GM08714 (cell line): Measurements from ENCODE around the gene RAET1G.
"Not testable (repeated sequence)": the region's sequence is repeated elsewhere in the genome, so short reads cannot be mapped to it uniquely, and the experiment has no call there.

Source experiments
- H3K4me3 ChIP-seq: fragments of 200-500 bp; sonication (Bioruptor generic); 2 replicates; pipeline ENCODE4 v1.5.1; 2014; ENCODE audit warnings: mild to moderate bottlenecking, low read length, inconsistent platforms
- ZNF274 ChIP-seq: IDR thresholded peaks from 2 replicates; pipeline ENCODE4 v1.6.1; 2012; ENCODE audit warnings: mild to moderate bottlenecking, low read depth, low read length

The RAET1G gene

DNA sequence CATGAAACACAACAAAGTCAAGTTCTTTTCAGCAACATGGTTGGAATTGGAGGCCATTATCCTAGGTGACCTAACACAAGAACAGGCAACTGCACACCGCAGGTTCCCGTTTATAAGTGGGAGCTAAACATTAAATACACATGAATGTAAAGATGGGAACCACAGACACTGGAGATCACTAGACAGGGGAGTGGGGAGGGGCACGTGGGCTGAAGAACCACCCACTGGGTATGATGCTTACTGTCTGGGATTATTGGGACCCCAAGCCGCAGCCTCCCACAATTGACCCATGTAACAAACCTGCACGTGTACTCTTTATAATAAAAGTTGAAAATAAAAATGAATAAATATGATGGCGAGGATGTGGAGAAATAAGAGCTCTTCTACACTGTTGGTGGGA, 8.6 kb upstream of the RAET1G start:
- H3K4me3 ChIP-seq: no peak overlapping the region
- no peak for TF ChIP-seq ZNF274

- no peak overlapping the region for H3K4me3 ChIP-seq
- TF ChIP-seq ZNF274: no peak
Measured at GRCh38 chr6:149929422-149929821, 6.5 kb upstream of the RAET1G start.

- H3K4me3 ChIP-seq: not testable (repeated sequence)
Measured at GRCh38 chr6:149927025-149927424, 4.1 kb upstream of the RAET1G start.

DNA sequence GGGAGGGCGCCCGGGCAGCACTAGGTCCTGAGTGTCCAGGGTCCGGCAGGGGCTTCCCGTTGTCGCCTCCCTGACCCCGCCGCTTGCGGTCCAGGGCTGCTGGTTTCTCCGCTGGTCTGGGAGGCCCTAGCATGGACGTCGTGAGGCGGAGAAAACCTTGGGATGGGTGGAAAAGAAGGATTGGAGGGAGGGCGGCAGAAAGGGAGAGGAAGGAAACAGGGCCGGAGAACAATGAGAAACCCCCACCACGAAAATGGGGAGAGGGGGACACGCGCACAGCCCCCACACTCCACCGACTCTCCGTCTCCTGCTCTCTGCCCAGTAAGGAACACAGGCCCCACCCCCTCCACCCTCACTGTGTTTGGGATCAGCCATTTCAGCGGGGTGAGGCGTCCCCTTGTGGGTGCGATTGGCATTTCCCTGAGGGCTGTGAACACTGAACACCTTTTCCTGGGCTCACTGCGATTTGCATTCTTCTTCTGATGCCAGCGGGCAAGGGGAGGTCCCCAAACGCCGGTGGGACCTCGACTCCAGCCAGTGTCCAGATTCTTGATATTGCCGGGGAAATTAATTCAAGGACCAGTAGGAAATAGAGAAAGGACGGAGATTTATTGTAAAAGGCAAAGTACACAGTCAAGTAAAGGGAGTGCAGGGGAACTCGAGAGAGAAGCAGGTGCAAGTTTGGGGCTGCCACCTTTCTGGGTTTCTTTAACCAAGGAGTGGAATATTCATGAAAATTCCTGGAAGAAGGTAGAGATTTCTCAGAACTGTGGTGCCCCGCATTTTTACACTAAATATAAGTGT, 3.3 kb upstream of the RAET1G start:
- TF ChIP-seq ZNF274: no peak
- H3K4me3 ChIP-seq: no peak overlapping the region

GRCh38 chr6:149925253-149925973, 2.5 kb upstream of the RAET1G start:
- TF ChIP-seq ZNF274: no peak
- no peak overlapping the region for H3K4me3 ChIP-seq

- H3K4me3 ChIP-seq: no peak overlapping the region
- TF ChIP-seq ZNF274: no peak
Measured at GRCh38 chr6:149924933-149925252, 2.0 kb upstream of the RAET1G start.

- TF ChIP-seq ZNF274: no peak
- no peak overlapping the region for H3K4me3 ChIP-seq
Measured at GRCh38 chr6:149924206-149924932, 1.4 kb upstream of the RAET1G start.

- H3K4me3 ChIP-seq: no peak overlapping the region; the same call in 1 of the 2 replicates
- TF ChIP-seq ZNF274: no peak
Measured at GRCh38 chr6:149923327-149923986, 536 bp upstream of the RAET1G start.

- not testable (repeated sequence) for H3K4me3 ChIP-seq
Measured at GRCh38 chr6:149922091-149922490, 830 bp downstream of the RAET1G start.

GRCh38 chr6:149921361-149921760, 1.6 kb downstream of the RAET1G start:
- TF ChIP-seq ZNF274: no peak
- H3K4me3 ChIP-seq: no peak overlapping the region

DNA sequence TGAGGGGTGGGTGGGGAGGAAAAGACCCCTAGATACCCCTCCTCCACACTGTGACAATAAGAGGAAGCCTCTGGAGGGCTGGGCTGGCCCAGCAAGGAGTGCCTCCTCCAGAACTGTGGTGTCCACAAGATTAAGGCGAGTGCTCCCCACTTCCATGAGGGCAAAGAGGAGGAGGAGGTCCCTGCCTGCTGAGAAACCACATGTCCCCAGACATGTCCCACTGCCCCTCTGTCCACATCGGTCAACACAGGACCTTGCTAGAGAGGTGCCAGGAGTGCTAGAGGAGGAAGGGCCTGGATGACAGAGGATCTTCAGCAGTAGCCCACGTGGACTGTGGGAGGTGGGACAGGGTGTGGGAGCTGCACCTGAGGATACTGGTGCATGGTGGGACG, 3.1 kb downstream of the RAET1G start:
- H3K4me3 ChIP-seq: no peak overlapping the region
- no peak for TF ChIP-seq ZNF274

DNA sequence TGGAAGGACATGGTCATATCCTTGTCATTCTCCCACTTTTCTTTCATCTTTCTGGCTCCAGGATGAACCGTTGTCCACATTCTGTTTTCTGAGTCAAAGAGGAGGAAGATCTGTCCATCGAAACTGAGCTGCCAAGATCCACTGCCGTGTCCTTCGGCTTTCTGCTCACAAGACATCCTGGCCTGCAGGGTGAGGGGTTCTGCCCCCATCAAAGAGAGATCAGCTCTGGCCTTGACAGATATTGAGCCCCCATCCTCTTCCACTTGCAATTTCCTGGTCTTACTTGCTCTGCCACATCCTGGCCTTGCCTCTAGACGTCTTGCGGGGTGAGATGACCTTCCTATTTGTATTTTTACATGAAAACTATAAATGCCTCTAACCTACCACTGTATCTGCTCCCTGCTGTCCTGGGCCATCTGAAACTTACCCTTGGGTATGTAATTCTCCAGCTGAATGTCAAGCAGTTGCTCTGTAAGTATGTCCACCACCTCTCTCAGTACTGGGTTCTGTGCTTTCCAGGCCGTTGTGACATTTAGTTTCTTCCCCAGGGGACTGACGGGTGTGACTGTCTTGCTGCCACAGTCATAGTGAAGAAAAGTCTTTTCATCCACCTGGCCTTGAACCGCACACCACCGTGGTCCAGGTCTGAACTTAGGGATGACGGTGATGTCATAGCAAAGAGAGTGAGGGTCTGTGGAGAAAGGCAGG, 3.6 kb downstream of the RAET1G start:
- not testable (repeated sequence) for H3K4me3 ChIP-seq

DNA sequence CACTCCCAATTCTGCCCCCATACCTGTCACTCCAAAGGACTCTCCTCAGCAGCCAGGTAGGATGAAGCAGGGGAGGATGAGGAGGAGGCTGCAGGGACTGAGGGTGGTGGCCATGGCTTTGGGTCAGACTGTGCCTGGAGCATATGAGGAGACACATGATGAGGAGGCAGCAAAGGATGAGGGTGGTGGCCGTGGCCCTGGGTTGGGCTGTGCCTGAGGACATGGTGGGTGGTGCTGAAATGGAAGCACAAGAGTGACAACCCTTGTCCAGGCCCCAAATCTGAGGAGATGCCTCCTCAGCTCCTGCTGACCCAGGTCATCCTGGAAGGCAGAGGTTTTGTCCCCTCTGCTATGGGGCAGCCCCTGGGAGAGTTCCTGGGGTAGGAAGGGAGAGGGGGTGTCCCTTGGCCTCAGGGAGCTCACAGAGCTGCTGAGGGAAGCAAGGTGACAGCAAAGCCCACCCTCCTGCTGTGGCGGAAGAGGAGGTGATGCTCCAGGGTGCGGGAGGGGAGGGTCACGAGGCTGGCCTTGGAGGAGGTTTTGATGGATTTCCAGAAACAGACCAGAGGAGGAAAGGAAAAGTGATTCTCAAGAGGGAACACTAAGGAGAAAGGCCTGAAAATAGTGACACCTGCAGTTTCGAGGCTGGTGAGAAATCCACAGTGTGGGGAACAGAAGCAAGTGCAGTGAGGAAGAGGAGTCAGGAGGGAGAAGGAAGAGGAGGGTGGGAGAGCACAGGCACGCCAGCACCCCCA, 4.6 kb downstream of the RAET1G start:
- TF ChIP-seq ZNF274: no peak
- H3K4me3 ChIP-seq: no peak overlapping the region
